ENCODE results near the gene IL36RN.

IL36RN gene

DNA sequence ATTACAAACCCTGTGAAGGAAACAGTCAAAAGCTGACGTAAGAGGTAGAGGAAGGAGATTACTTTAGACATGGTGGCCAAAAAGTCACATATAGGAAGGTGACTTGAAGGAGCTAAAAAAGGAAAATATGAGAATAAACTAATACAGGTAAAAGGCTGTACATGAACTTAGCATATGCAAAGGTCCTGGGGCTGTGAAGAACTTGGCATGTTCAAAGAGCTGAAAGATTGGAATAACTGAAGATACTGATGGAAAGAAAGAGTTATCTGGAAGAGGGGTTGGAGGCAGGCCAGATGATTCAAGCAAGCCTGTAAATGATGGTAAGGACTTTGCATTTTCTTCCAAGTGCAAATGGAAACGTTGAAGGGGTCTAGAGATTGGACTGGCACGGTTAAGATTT lies 40.5 kb upstream of the IL36RN start:
- no peak for TF ChIP-seq FOXA1 (IDR thresholded peaks at IDR 0.05)
- no peak for TF ChIP-seq FOXM1 (IDR thresholded peaks at IDR 0.05; ENCODE audit: borderline replicate concordance)
- no peak for TF ChIP-seq TARDBP (IDR thresholded peaks at IDR 0.05)
- TF ChIP-seq ARNT (IDR thresholded peaks at IDR 0.05): no peak
- TF ChIP-seq LEF1 (IDR thresholded peaks at IDR 0.05; ENCODE audit: borderline replicate concordance): no peak
- no peak for TF ChIP-seq SUZ12 (IDR thresholded peaks at IDR 0.05)
- TF ChIP-seq NFRKB (IDR thresholded peaks at IDR 0.05): no peak
- TF ChIP-seq BHLHE40 (IDR thresholded peaks at IDR 0.05; ENCODE audit: borderline replicate concordance): no peak
- no peak for TF ChIP-seq ZNF384 (IDR thresholded peaks at IDR 0.05)
- no peak for TF ChIP-seq L3MBTL2 (conservative IDR thresholded peaks at IDR 0.05)
- no peak for TF ChIP-seq CTBP1 (IDR thresholded peaks at IDR 0.05; ENCODE audit: borderline replicate concordance)
- no peak for DNase-seq (ENCODE audit: extremely low spot score)
- ChIA-PET POLR2A (no interaction called here), CTCF (interaction anchor here (0.6 kb wide), 1 partner anchor 723 kb away, joined by 3 read pairs; no protein-coding TSS in a partner anchor)

DNA sequence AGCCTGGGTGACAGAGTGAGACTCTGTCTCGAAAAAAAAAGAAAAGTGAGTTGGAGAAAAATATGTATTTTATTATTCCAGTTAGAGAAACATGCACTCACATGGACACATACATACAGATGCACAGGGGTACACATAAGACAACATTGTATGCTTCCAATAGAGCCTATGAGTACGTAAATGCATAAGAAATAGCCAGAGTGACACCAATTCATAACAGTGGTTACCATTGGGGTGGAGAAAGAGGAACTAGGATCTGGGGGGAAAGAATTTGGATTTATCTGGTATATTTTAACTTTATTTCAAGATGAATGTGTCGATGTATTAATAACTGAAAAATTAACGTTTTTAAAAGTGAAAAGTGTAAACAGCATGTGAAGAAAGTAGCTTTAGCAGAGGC lies 37.7 kb upstream of the IL36RN start:
- TF ChIP-seq ZNF384 (IDR thresholded peaks at IDR 0.05) (no peak), NFRKB (IDR thresholded peaks at IDR 0.05) (no peak), ARNT (IDR thresholded peaks at IDR 0.05) (no peak), SP1 (IDR thresholded peaks at IDR 0.05) (no peak), L3MBTL2 (conservative IDR thresholded peaks at IDR 0.05) (no peak), FOXM1 (IDR thresholded peaks at IDR 0.05; ENCODE audit: borderline replicate concordance) (no peak), HDGF (IDR thresholded peaks at IDR 0.05; ENCODE audit: borderline replicate concordance) (no peak), BHLHE40 (IDR thresholded peaks at IDR 0.05; ENCODE audit: borderline replicate concordance) (no peak), LEF1 (IDR thresholded peaks at IDR 0.05; ENCODE audit: borderline replicate concordance) (no peak), FOXK2 (IDR thresholded peaks at IDR 0.05) (no peak), SUZ12 (IDR thresholded peaks at IDR 0.05) (no peak), ELF4 (IDR thresholded peaks at IDR 0.05) (no peak)
- TF ChIP-seq, protein P1, sequence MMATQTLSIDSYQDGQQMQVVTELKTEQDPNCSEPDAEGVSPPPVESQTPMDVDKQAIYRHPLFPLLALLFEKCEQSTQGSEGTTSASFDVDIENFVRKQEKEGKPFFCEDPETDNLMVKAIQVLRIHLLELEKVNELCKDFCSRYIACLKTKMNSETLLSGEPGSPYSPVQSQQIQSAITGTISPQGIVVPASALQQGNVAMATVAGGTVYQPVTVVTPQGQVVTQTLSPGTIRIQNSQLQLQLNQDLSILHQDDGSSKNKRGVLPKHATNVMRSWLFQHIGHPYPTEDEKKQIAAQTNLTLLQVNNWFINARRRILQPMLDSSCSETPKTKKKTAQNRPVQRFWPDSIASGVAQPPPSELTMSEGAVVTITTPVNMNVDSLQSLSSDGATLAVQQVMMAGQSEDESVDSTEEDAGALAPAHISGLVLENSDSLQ (IDR thresholded peaks at IDR 0.05): no peak
- no peak for DNase-seq (ENCODE audit: extremely low spot score)
- CTCF ChIA-PET: no interaction called here
- POLR2A ChIA-PET: interaction anchor here (0.6 kb wide), 1 partner anchor 19 kb away, joined by 3 read pairs; no protein-coding TSS in a partner anchor

DNA sequence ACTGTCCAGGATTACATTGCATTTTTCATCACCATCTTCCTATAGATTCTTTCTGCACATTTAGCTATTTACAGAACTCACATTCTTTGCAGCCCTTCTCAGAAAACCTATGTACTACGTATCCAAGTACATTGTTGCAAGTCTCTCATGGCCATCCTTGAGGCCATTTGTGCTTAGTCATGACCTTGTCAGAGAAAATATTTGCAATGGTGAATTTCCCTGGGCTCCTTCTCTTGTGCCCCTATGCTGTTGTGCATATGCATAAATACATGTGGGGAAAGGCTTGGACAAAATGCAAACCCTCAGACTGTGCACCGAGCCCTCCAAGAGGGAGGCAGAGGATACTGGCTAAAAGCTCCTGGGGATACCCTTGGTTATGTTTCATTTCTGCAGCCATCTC lies 34.2 kb upstream of the IL36RN start:
- TF ChIP-seq BHLHE40 (IDR thresholded peaks at IDR 0.05; ENCODE audit: borderline replicate concordance): no peak
- TF ChIP-seq SP1 (IDR thresholded peaks at IDR 0.05): no peak
- no peak for TF ChIP-seq CTBP1 (IDR thresholded peaks at IDR 0.05; ENCODE audit: borderline replicate concordance)
- no peak for TF ChIP-seq ELF4 (IDR thresholded peaks at IDR 0.05)
- no peak for TF ChIP-seq FOXK2 (IDR thresholded peaks at IDR 0.05)
- TF ChIP-seq L3MBTL2 (conservative IDR thresholded peaks at IDR 0.05): no peak
- TF ChIP-seq TARDBP (IDR thresholded peaks at IDR 0.05): no peak
- TF ChIP-seq NFRKB (IDR thresholded peaks at IDR 0.05): no peak
- no peak for TF ChIP-seq FOXM1 (IDR thresholded peaks at IDR 0.05; ENCODE audit: borderline replicate concordance)
- TF ChIP-seq, protein P1 (IDR thresholded peaks at IDR 0.05): no peak
- TF ChIP-seq ZNF384 (IDR thresholded peaks at IDR 0.05): no peak
- TF ChIP-seq ARNT (IDR thresholded peaks at IDR 0.05): no peak
- TF ChIP-seq LEF1 (IDR thresholded peaks at IDR 0.05; ENCODE audit: borderline replicate concordance): no peak
- no peak for TF ChIP-seq HDGF (IDR thresholded peaks at IDR 0.05; ENCODE audit: borderline replicate concordance)
- TF ChIP-seq SUZ12 (IDR thresholded peaks at IDR 0.05): no peak
- no peak for TF ChIP-seq FOXA1 (IDR thresholded peaks at IDR 0.05)
- no peak for DNase-seq (ENCODE audit: extremely low spot score)
- CTCF ChIA-PET: no interaction called here
- POLR2A ChIA-PET: no interaction called here

DNA sequence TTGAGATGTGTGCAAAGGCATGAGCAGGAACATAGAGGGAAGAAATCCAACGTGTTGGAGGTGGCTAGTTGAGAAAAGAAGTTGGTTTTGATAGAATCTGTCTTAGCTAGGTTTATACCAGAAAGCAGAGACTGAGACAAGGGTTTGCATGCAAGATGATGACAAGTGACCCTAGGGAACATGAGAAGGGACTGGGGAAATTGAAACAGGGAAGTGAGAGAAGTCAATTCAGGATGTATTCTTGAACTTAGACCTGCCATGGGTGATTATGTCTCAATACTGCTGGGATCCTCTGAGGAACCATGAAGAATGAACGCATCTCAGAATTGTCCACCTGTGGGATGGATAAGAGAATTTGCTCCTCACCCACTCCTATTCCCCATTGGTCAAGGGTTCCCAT lies 33.3 kb upstream of the IL36RN start:
- no peak for TF ChIP-seq L3MBTL2 (conservative IDR thresholded peaks at IDR 0.05)
- no peak for TF ChIP-seq ELF4 (IDR thresholded peaks at IDR 0.05)
- TF ChIP-seq FOXM1 (IDR thresholded peaks at IDR 0.05; ENCODE audit: borderline replicate concordance): no peak
- no peak for TF ChIP-seq SP1 (IDR thresholded peaks at IDR 0.05)
- no peak for TF ChIP-seq ARNT (IDR thresholded peaks at IDR 0.05)
- TF ChIP-seq LEF1 (IDR thresholded peaks at IDR 0.05; ENCODE audit: borderline replicate concordance): no peak
- TF ChIP-seq ZNF384 (IDR thresholded peaks at IDR 0.05): no peak
- TF ChIP-seq BHLHE40 (IDR thresholded peaks at IDR 0.05; ENCODE audit: borderline replicate concordance): no peak
- TF ChIP-seq CTBP1 (IDR thresholded peaks at IDR 0.05; ENCODE audit: borderline replicate concordance): no peak
- ChIA-PET CTCF (interaction anchor here (1.2 kb wide), 1 partner anchor 67 kb away, joined by 5 read pairs; no protein-coding TSS in a partner anchor), POLR2A (no interaction called here)
- no peak for DNase-seq (ENCODE audit: extremely low spot score)

DNA sequence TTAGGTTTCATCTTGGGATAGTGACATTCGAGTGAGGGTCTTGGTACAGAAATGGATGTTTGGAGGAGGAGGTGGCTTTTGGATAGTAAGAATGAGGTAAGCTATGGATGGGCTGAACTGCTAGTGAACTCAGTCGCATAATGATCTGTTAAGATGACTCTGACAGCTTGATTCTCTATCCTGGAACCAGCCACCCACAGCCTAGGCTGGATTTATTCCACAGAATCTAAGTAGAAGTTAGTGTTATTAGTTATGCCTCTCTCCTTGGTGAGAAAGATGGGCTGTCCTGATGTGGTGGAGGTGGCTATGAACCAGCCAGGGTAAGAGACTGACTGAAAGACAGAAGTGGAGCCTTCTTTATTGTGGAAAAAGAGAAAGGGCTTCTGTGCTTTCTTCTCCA lies 31.3 kb upstream of the IL36RN start:
- DNase-seq (ENCODE audit: extremely low spot score): no peak
- ChIA-PET POLR2A (no interaction called here), CTCF (no interaction called here)
- TF ChIP-seq ARNT (IDR thresholded peaks at IDR 0.05): no peak
- no peak for TF ChIP-seq LEF1 (IDR thresholded peaks at IDR 0.05; ENCODE audit: borderline replicate concordance)
- no peak for TF ChIP-seq ELF4 (IDR thresholded peaks at IDR 0.05)
- TF ChIP-seq FOXM1 (IDR thresholded peaks at IDR 0.05; ENCODE audit: borderline replicate concordance): no peak
- TF ChIP-seq SP1 (IDR thresholded peaks at IDR 0.05): no peak
- no peak for TF ChIP-seq NFRKB (IDR thresholded peaks at IDR 0.05)

DNA sequence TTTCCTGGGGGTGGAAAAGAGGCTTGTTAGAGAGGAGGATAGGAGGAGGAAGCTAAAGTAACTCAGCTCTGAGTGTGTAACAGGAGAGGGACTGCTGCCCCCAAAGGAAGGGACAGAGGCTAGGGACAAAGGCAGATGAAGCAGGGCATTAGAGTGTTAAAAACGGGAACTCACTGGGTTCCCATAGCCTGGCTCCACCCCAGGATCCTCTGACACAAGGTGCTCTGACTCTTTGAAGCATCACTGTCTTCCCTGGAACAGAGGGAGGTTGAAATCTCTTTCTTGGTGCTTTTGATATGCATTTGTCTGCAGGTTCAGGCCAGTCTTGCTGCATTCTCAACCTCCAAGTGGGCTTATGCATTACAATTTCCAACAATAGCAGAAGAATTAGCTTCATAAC lies 30.9 kb upstream of the IL36RN start:
- ChIA-PET CTCF (no interaction called here), POLR2A (no interaction called here)
- no peak for DNase-seq (ENCODE audit: extremely low spot score)
- no peak for TF ChIP-seq TARDBP (IDR thresholded peaks at IDR 0.05)
- no peak for TF ChIP-seq FOXK2 (IDR thresholded peaks at IDR 0.05)
- no peak for TF ChIP-seq NFRKB (IDR thresholded peaks at IDR 0.05)
- TF ChIP-seq BHLHE40 (IDR thresholded peaks at IDR 0.05; ENCODE audit: borderline replicate concordance): no peak
- TF ChIP-seq LEF1 (IDR thresholded peaks at IDR 0.05; ENCODE audit: borderline replicate concordance): no peak
- no peak for TF ChIP-seq ARNT (IDR thresholded peaks at IDR 0.05)
- TF ChIP-seq SP1 (IDR thresholded peaks at IDR 0.05): no peak
- no peak for TF ChIP-seq L3MBTL2 (conservative IDR thresholded peaks at IDR 0.05)
- no peak for TF ChIP-seq CTBP1 (IDR thresholded peaks at IDR 0.05; ENCODE audit: borderline replicate concordance)

DNA sequence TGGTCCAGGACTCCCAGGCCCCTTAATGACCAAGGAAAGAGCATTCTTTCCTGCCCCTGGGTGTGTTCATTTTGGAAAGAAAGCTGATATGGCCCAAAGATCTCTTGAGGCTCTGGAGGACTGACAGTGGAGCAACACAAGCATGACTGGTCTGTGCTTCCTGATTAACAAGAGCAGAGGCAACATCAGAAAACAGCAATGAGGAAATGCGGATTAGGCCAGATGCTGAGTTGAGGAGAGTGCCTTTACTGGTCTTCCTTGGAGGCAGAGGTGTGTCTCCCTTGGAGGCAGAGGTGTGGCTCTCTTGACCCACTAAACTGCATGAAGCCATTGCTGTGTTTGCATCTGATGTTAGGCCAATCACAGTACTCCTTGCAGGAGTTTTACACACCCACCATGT lies 26.3 kb upstream of the IL36RN start:
- POLR2A ChIA-PET: no interaction called here
- CTCF ChIA-PET: interaction anchor here (0.6 kb wide), 1 partner anchor 911 kb away, joined by 3 read pairs; no protein-coding TSS in a partner anchor
- TF ChIP-seq HDGF (IDR thresholded peaks at IDR 0.05; ENCODE audit: borderline replicate concordance) (no peak), TARDBP (IDR thresholded peaks at IDR 0.05) (no peak), ELF4 (IDR thresholded peaks at IDR 0.05) (no peak), SUZ12 (IDR thresholded peaks at IDR 0.05) (no peak), L3MBTL2 (conservative IDR thresholded peaks at IDR 0.05) (no peak), SP1 (IDR thresholded peaks at IDR 0.05) (no peak), NFRKB (IDR thresholded peaks at IDR 0.05) (no peak), FOXA1 (IDR thresholded peaks at IDR 0.05) (no peak), CTBP1 (IDR thresholded peaks at IDR 0.05; ENCODE audit: borderline replicate concordance) (no peak), ARNT (IDR thresholded peaks at IDR 0.05) (no peak), FOXK2 (IDR thresholded peaks at IDR 0.05) (no peak), ZNF384 (IDR thresholded peaks at IDR 0.05) (no peak), FOXM1 (IDR thresholded peaks at IDR 0.05; ENCODE audit: borderline replicate concordance) (no peak), BHLHE40 (IDR thresholded peaks at IDR 0.05; ENCODE audit: borderline replicate concordance) (no peak), LEF1 (IDR thresholded peaks at IDR 0.05; ENCODE audit: borderline replicate concordance) (no peak)
- TF ChIP-seq, protein P1 (IDR thresholded peaks at IDR 0.05): no peak
- no peak for DNase-seq (ENCODE audit: extremely low spot score)

Measured in HEK293T (cell line).